ENCODE results near the gene S100A14. TPM values are rescaled to one million over a fixed set of nuclear protein-coding genes. Genes with fewer than 3 reads are reported as not detected.

The S100A14 gene
- total and polyA plus RNA-seq, 2 experiments from 2014 or later: 0.31 to 2.1 TPM

- Histone ChIP-seq H3K4me1 (ENCODE audit: insufficient read depth) (peaks cover 32% of the 10 kb centered on the region), H3K9me2 (ENCODE audit: insufficient read depth) (no peaks in the 10 kb centered on the region), H3K27ac (peak overlapping the region; percentile 89), H3K79me2 (ENCODE audit: insufficient read depth) (no peaks in the 10 kb centered on the region), H4K20me1 (ENCODE audit: insufficient read depth) (no peaks in the 10 kb centered on the region), H3K9me3 (ENCODE audit: low read depth) (no peaks in the 10 kb centered on the region), H2AFZ (no peak overlapping the region), H3K27me3 (replicated peaks; ENCODE audit: insufficient read depth) (no peaks in the 10 kb centered on the region), H3K36me3 (ENCODE audit: low read depth) (no peaks in the 10 kb centered on the region), H3K4me3 (no peak overlapping the region), H3K4me2 (ENCODE audit: unreplicated experiment) (peak overlapping the region; percentile 63), H3F3A (ENCODE audit: insufficient read depth) (peaks cover 27% of the 10 kb centered on the region), H3K9ac (peak overlapping the region; percentile 72)
- TF ChIP-seq EZH2 (IDR thresholded peaks at IDR 0.05; ENCODE audit: insufficient read depth, poor library complexity, severe bottlenecking) (no peak), EZH2phosphoT487 (IDR thresholded peaks at IDR 0.05; ENCODE audit: insufficient read depth, low read depth) (no peak)
- in situ Hi-C loops (cut with MboI): no loop called here
- DNase-seq: no peak
- WGBS, 2 experiments (ENCODE audit: low coverage in 1 of 2, low lambda C conversion rate in 2 of 2, missing lambda C conversion rate in 2 of 2): 75 to 78% methylated on average over 3 of the region's 3 CpGs
These were observed 42.8 kb downstream of the S100A14 start for GRCh38 chr1:153573351-153573750.

- H3K9me3 ChIP-seq (ENCODE audit: low read depth): no peaks in the 10 kb centered on the region
- H3K9ac ChIP-seq: peak overlapping the region; percentile 72
- DNase-seq: peak; percentile 94
- no peaks in the 10 kb centered on the region for H4K20me1 ChIP-seq (ENCODE audit: insufficient read depth)
- no peaks in the 10 kb centered on the region for H3K9me2 ChIP-seq (ENCODE audit: insufficient read depth)
- H3K27ac ChIP-seq: peak overlapping the region; percentile 89
- no peaks in the 10 kb centered on the region for H3K79me2 ChIP-seq (ENCODE audit: insufficient read depth)
- H3K4me2 ChIP-seq (ENCODE audit: unreplicated experiment): peak overlapping the region; percentile 63
- 0% methylated on average over 3 of the region's 3 CpGs for WGBS, 2 experiments (ENCODE audit: low coverage in 1 of 2, low lambda C conversion rate in 2 of 2, missing lambda C conversion rate in 2 of 2)
- in situ Hi-C loops (cut with MboI): no loop called here
- peaks cover 31% of the 10 kb centered on the region for H3F3A ChIP-seq (ENCODE audit: insufficient read depth)
- TF ChIP-seq EZH2 (IDR thresholded peaks at IDR 0.05; ENCODE audit: insufficient read depth, poor library complexity, severe bottlenecking) (no peak), EZH2phosphoT487 (IDR thresholded peaks at IDR 0.05; ENCODE audit: insufficient read depth, low read depth) (no peak)
- H3K36me3 ChIP-seq (ENCODE audit: low read depth): no peaks in the 10 kb centered on the region
- peaks cover 32% of the 10 kb centered on the region for H3K4me1 ChIP-seq (ENCODE audit: insufficient read depth)
- no peaks in the 10 kb centered on the region for H3K27me3 ChIP-seq (replicated peaks; ENCODE audit: insufficient read depth)
- no peak overlapping the region for H2AFZ ChIP-seq
- peak overlapping the region; percentile 39 for H3K4me3 ChIP-seq
These were observed 43.5 kb downstream of the S100A14 start for GRCh38 chr1:153572569-153573015.

GRCh38 chr1:153571706-153572105 is 44.4 kb downstream of the S100A14 start:
- no peaks in the 10 kb centered on the region for H3K27me3 ChIP-seq (replicated peaks; ENCODE audit: insufficient read depth)
- no peaks in the 10 kb centered on the region for H3K79me2 ChIP-seq (ENCODE audit: insufficient read depth)
- H4K20me1 ChIP-seq (ENCODE audit: insufficient read depth): no peaks in the 10 kb centered on the region
- TF ChIP-seq EZH2 (IDR thresholded peaks at IDR 0.05; ENCODE audit: insufficient read depth, poor library complexity, severe bottlenecking): no peak
- TF ChIP-seq EZH2phosphoT487 (IDR thresholded peaks at IDR 0.05; ENCODE audit: insufficient read depth, low read depth): no peak
- H3K36me3 ChIP-seq (ENCODE audit: low read depth): no peaks in the 10 kb centered on the region
- H2AFZ ChIP-seq: no peak overlapping the region
- peak overlapping the region; percentile 89 for H3K27ac ChIP-seq
- H3K4me2 ChIP-seq (ENCODE audit: unreplicated experiment): peak overlapping the region; percentile 63
- H3K4me1 ChIP-seq (ENCODE audit: insufficient read depth): peaks cover 39% of the 10 kb centered on the region
- no peaks in the 10 kb centered on the region for H3K9me3 ChIP-seq (ENCODE audit: low read depth)
- H3F3A ChIP-seq (ENCODE audit: insufficient read depth): peaks cover 37% of the 10 kb centered on the region
- in situ Hi-C loops (cut with MboI): no loop called here
- WGBS, 2 experiments (ENCODE audit: low coverage in 1 of 2, low lambda C conversion rate in 2 of 2, missing lambda C conversion rate in 2 of 2): 67 to 74% methylated on average over 7 of the region's 7 CpGs
- no peak for DNase-seq
- no peaks in the 10 kb centered on the region for H3K9me2 ChIP-seq (ENCODE audit: insufficient read depth)
- H3K9ac ChIP-seq: peak overlapping the region; percentile 72
- H3K4me3 ChIP-seq: no peak overlapping the region; the same call in 1 of the 2 replicates

GRCh38 chr1:153570874-153571273 is 45.3 kb downstream of the S100A14 start:
- H3K36me3 ChIP-seq (ENCODE audit: low read depth): no peaks in the 10 kb centered on the region
- no peak overlapping the region for H2AFZ ChIP-seq
- no peaks in the 10 kb centered on the region for H3K9me2 ChIP-seq (ENCODE audit: insufficient read depth)
- no peak for DNase-seq
- TF ChIP-seq EZH2 (IDR thresholded peaks at IDR 0.05; ENCODE audit: insufficient read depth, poor library complexity, severe bottlenecking) (no peak), EZH2phosphoT487 (IDR thresholded peaks at IDR 0.05; ENCODE audit: insufficient read depth, low read depth) (no peak)
- WGBS, 2 experiments (ENCODE audit: low coverage in 1 of 2, low lambda C conversion rate in 2 of 2, missing lambda C conversion rate in 2 of 2): 99% methylated on average over 5 of the region's 5 CpGs
- no peak overlapping the region for H3K27ac ChIP-seq
- no peaks in the 10 kb centered on the region for H4K20me1 ChIP-seq (ENCODE audit: insufficient read depth)
- H3K27me3 ChIP-seq (replicated peaks; ENCODE audit: insufficient read depth): no peaks in the 10 kb centered on the region
- no peaks in the 10 kb centered on the region for H3K79me2 ChIP-seq (ENCODE audit: insufficient read depth)
- in situ Hi-C loops (cut with MboI): no loop called here
- no peaks in the 10 kb centered on the region for H3K9me3 ChIP-seq (ENCODE audit: low read depth)
- peaks cover 39% of the 10 kb centered on the region for H3F3A ChIP-seq (ENCODE audit: insufficient read depth)
- no peak overlapping the region for H3K4me3 ChIP-seq
- no peak overlapping the region for H3K4me2 ChIP-seq (ENCODE audit: unreplicated experiment)
- peaks cover 43% of the 10 kb centered on the region for H3K4me1 ChIP-seq (ENCODE audit: insufficient read depth)
- H3K9ac ChIP-seq: no peak overlapping the region

- no peaks in the 10 kb centered on the region for H3K9me2 ChIP-seq (ENCODE audit: insufficient read depth)
- no peak overlapping the region for H2AFZ ChIP-seq
- no peaks in the 10 kb centered on the region for H3K9me3 ChIP-seq (ENCODE audit: low read depth)
- TF ChIP-seq EZH2phosphoT487 (IDR thresholded peaks at IDR 0.05; ENCODE audit: insufficient read depth, low read depth) (no peak), EZH2 (IDR thresholded peaks at IDR 0.05; ENCODE audit: insufficient read depth, poor library complexity, severe bottlenecking) (no peak)
- H3K4me3 ChIP-seq: no peak overlapping the region
- no peaks in the 10 kb centered on the region for H3K27me3 ChIP-seq (replicated peaks; ENCODE audit: insufficient read depth)
- H3K4me1 ChIP-seq (ENCODE audit: insufficient read depth): peaks cover 54% of the 10 kb centered on the region
- H3K79me2 ChIP-seq (ENCODE audit: insufficient read depth): no peaks in the 10 kb centered on the region
- no peak overlapping the region for H3K27ac ChIP-seq
- 92% methylated on average over 8 of the region's 8 CpGs for WGBS, 2 experiments (ENCODE audit: low coverage in 1 of 2, low lambda C conversion rate in 2 of 2, missing lambda C conversion rate in 2 of 2)
- no peak overlapping the region for H3K4me2 ChIP-seq (ENCODE audit: unreplicated experiment)
- H3F3A ChIP-seq (ENCODE audit: insufficient read depth): peaks cover 40% of the 10 kb centered on the region
- in situ Hi-C loops (cut with MboI): no loop called here
- H4K20me1 ChIP-seq (ENCODE audit: insufficient read depth): no peaks in the 10 kb centered on the region
- no peak overlapping the region for H3K9ac ChIP-seq
- no peak for DNase-seq
- H3K36me3 ChIP-seq (ENCODE audit: low read depth): no peaks in the 10 kb centered on the region
These were observed 46.7 kb downstream of the S100A14 start for GRCh38 chr1:153569465-153569864.

Data from GM23248 (cell line).